ENCODE measurements around the gene IKBKG.
"Not testable (repeated sequence)": the region's sequence is repeated elsewhere in the genome, so short reads cannot be mapped to it uniquely, and the experiment has no call there.

The IKBKG gene, protein sequence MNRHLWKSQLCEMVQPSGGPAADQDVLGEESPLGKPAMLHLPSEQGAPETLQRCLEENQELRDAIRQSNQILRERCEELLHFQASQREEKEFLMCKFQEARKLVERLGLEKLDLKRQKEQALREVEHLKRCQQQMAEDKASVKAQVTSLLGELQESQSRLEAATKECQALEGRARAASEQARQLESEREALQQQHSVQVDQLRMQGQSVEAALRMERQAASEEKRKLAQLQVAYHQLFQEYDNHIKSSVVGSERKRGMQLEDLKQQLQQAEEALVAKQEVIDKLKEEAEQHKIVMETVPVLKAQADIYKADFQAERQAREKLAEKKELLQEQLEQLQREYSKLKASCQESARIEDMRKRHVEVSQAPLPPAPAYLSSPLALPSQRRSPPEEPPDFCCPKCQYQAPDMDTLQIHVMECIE

DNA sequence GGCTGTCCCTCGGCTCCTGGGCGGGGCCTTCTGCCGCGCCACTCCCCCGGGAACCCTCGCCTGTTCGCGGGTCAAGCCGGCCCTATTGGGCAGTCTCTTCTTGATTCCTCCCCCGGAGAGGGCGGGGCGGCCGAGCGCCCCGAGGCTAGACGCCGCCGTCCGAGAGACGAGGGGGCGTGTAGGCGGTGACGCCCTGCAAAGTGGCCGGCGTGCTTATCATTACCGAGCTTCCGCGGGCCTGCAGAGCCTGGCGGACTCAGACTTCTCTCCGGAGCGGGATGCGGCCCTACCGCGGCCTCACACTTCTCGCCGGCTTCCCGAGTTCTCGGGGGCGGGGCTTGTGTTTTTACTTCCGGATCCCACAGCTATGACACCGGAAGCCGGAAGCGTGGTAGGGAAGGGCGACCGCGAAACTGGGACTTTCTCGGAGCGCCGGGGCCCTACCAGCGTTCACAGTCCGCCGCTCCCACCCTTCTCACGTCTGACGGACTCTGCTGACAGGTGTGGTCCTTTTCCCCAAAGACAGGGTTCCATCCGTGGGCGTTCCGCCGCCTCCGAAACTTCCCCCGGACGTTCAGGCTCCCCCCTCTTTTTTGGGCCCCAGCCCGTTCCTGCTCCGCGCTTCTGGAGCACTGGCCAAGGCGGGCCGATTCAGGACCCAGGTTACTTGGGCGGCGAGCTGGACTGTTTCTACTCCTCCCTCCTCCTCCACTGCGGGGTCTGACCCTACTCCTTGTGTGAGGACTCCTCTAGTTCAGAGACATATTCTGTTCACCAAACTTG, at the start of gene IKBKG:
Gene IKBKG, plus strand, starts transcription at position 376 of the 783 bp plus-strand sequence. CDS start 4,383 bp downstream, outside the sequence.
- DNase-seq (ENCODE audit: low read depth, low spot score): no peak
- peak within 1 kb of the TSS; percentile 92 for H3K27ac ChIP-seq

DNA sequence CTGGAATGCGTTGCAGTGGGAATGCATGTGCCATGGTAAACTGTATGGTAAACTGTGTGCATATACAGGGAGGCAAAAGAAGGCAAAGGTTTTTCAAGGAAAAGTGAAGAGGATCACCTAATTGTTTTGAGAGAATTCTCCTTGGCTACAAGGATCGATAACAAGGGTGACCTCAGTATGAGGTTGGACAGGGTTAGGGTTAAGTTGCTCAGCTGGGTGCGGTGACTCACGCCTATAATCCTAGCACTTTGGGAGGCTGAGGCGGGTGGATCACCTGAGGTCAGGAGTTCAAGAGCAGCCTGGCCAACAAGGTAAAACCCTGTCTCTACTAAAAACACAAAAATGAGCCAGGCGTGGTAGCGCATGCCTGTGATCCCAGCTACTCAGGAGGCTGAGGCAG, 46.0 kb upstream of the IKBKG start:
- H3K27ac ChIP-seq; DNase-seq (ENCODE audit: low read depth, low spot score): not testable (repeated sequence)

DNA sequence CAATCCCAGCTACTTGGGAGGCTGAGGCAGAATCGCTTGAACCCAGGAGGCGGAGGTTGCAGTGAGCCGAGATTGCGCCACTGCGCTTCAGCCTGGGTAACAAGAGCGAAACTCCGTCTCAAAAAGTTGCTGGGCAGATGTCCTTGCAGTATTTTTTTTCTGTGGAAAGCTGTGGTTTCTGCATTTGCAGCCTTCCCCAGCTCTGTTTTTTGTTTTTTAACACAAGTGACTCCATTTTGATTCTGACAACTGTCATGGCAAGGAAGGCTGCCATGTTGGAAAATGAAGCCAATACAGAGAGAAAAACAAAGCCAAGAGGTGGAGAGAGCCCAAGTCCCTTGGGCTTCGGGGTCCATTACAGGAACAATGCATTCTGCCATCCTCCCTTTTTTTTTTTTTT, 45.3 kb upstream of the IKBKG start:
- no peak overlapping the region for H3K27ac ChIP-seq
- DNase-seq (ENCODE audit: low read depth, low spot score): no peak

DNA sequence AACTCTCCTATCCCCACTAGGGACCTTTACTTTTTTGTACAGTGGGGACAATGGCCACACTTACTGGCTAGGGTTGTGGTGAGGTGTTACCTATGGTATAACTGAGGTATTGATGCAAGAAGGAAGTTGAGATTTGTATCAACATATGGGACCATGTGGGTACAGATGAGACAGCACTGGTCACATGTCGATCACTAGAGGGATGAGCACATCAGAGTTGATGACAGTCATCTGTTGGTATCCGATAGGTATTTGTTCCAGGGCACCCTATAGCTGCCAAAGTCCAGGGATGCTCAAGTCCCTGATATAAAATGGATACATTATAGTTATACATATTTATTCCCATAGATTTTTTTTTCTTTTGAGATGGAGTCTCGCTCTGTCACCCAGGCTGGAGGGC, 44.4 kb upstream of the IKBKG start:
- no peak overlapping the region for H3K27ac ChIP-seq
- no peak for DNase-seq (ENCODE audit: low read depth, low spot score)

DNA sequence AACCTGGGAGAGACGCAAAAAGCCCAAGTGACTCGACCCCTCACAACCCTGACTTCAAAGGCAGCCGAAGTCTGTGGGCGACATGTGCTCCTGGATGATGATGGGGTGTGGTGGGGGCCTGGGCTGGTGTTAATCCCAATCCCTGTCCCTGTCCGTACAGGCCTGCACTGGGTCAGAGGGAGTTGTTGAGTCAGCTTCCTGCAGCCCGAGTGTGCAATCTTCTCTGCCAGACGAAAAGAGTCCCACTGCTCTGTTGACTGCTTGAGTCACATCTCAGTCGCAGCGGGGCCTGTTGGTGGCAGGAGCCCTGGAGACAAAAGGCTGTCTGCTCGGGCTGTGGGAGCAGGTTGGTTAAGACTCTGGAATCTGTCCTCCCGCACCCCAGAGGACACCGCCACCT, 41.7 kb upstream of the IKBKG start:
- DNase-seq (ENCODE audit: low read depth, low spot score): no peak
- peak overlapping the region; percentile 50 for H3K27ac ChIP-seq

DNA sequence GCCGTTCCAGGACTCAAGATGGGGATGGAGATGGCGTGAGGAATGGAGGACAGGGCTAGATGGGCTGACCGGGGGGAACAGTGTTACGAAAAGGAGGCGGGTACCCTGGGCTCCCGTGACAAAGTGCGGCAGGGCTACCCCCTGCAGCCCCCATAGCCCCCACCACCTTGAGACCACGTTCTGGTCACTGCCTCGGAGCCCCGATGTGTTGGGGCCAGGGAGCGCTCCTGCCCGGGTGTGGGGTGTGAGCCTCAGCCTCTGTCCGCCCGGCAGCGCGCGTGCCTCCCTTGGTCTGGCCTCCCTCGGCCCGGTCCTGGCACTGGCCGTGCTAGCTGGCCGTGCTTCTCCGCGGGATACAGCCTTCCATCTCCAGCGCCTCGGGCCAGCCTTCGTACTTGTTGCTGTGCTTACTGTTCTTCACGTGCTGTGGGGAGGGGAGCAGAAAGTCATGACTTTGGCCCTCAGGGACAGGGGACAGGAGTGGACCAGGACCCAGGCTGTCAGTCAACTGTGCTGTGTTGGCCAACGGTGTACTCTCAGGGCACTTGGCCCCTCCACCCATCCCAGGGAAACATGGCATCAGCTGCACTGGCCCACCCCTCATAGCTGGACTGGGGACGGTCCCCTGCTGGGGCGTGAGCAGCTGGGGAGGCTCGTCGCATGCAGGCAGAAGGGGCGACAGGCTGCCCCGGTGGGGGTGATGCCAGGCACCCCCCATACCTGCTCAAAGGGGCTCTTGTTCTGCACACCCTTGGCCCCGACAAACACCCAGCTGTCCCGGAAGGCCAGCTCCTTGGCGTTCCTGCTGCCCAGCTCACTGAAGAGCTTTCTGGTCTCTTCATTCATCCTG, 40.7 kb upstream of the IKBKG start:
- no peak for DNase-seq (ENCODE audit: low read depth, low spot score)
- H3K27ac ChIP-seq: peak overlapping the region; percentile 50

DNA sequence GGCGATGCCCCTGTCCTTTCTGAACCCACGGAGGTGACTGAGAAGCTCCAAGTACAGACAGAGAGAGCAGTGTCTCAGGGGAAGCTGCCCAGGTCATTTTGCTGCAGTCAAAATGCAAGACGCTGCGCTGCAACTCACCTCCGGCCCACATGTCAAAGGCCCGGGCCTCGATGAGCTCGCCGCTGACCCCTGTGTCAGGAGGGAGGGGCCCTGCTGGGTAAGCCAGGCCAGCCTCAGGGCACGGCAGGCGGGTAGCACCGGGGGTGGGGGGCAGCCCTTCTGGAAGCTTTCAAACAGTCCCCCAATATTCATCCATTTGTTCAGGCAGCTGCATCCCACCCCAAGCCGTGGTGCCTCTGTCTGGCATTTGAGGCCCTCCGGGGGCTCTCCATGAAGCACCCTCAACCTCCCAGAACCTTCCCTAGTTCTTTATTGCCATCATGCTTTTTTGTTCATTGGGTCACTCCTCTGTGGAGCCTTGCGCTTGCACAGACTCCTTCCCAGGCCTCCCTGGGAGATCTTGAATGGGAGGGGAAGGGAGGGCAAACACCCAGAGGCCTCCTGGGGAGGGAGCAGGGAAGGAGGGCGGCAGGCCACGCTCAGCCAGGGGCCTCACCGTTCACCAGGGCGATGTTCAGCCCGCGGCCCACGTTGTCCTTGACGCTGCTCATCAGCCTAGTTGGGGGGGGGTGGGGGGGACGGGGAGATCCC, 39.6 kb upstream of the IKBKG start:
- no peak for DNase-seq (ENCODE audit: low read depth, low spot score)
- no peak overlapping the region for H3K27ac ChIP-seq

DNA sequence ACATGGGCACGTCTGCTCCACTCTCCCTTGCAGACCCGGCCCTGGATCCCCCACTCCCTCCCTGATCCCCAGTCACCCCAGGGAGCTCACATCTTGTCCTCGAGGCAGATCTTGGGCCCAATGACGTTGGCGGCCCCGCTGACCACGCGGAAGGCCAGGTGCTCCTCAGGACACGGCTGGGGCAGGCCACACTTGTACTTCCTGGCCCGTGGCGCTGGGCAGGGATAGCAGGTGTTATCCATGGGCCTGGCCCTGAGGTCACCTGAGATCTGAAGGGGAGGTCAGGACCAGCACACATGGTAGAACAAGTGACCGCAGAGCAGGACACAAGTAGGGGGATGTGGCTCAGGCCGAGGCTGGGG, 39.1 kb upstream of the IKBKG start:
- no peak for DNase-seq (ENCODE audit: low read depth, low spot score)
- no peak overlapping the region for H3K27ac ChIP-seq

DNA sequence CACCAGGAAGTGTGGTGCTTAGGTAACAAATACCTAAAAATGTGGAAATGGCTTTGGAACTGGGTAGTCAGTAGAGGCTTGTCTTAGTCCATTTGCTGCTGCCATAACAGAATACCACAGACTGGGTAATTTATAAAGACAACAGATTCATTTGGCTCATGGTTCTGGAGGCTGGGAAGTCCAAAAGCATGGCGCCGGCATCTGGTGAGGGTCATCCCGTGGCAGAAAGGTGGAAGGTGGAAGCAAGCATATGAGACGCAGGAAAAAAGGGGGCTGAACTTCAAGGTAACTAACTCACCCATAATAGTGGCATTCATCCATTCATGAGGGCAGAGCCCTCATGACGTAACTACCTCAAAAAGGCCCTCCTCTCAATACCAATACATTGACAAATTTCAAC, 38.0 kb upstream of the IKBKG start:
- H3K27ac ChIP-seq: no peak overlapping the region
- no peak for DNase-seq (ENCODE audit: low read depth, low spot score)

DNA sequence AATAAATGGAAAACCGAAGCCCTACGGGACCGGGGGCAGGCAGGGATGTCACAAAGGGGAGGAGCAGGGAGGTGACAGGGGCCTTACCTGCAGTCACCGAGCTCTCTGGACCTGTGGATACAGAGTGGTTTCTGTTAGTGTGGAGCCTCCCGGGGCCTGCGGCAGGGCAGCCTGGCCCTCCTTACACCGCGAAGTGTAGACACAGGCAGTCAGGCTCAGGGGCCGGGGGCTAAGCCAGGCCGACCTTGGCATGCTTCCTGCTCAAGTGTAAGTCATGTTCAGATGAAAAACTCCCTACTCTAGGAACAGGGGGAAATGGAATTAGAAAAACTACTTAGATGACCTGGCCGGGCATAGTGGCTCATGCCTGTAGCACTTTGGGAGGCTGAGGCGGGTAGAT, 35.7 kb upstream of the IKBKG start:
- H3K27ac ChIP-seq: no peak overlapping the region

DNA sequence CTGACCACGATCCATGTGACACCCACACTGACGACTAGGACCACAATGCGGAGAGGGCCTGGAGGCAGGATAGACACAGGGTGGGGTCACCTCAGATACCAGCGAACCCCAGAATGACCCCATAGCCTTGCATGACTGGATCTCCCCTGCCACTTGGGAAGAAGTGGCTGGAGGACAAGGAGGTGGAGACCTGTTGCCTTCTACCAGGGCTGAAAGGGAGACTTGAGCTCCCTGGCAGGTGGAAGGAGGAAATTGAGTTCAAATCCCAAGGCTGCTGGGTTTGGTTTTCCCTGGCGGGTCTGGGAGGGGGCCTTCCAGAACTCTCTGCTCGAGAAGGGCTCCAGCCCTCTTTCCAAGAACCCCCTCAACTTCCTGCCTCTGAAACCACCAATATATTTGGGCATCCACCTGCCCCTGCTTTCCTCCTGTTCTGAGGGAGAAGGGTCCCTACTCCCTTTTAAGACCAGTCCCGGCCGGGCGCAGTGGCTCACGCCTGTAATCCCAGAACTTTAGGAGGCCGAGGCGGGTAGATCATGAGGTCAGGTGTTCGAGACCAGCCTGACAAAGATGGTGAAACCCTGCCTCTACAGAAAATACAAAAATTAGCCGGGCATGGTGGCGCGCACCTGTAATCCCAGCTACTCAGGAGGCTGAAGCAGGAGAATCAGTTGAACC, 34.4 kb upstream of the IKBKG start:
- DNase-seq (ENCODE audit: low read depth, low spot score): no peak

More for the DNA sequence above, 35.7 kb upstream of the IKBKG start:
- no peak for DNase-seq (ENCODE audit: low read depth, low spot score)

DNA sequence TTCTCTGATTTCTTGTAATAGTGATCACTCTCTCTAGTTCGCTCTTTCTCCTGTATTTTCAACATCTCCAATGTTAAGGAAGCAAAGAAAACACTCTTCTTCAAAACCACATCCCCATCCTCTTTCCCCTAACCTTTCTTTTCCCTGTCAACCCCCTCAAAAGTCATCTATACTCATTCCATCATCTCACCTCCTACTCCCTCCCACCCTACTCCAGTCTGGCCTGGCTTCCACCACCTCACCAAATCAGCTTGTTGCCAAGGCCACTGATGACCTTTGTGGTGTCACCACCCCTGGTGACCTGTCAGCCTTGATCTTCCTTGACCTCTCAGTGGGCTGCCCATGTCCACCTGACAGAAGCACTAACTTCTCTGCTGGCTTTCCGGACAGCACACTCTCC, 33.7 kb upstream of the IKBKG start:
- DNase-seq (ENCODE audit: low read depth, low spot score): no peak
- H3K27ac ChIP-seq: no peak overlapping the region

More for the DNA sequence above, 34.4 kb upstream of the IKBKG start:
- H3K27ac ChIP-seq: no peak overlapping the region

DNA sequence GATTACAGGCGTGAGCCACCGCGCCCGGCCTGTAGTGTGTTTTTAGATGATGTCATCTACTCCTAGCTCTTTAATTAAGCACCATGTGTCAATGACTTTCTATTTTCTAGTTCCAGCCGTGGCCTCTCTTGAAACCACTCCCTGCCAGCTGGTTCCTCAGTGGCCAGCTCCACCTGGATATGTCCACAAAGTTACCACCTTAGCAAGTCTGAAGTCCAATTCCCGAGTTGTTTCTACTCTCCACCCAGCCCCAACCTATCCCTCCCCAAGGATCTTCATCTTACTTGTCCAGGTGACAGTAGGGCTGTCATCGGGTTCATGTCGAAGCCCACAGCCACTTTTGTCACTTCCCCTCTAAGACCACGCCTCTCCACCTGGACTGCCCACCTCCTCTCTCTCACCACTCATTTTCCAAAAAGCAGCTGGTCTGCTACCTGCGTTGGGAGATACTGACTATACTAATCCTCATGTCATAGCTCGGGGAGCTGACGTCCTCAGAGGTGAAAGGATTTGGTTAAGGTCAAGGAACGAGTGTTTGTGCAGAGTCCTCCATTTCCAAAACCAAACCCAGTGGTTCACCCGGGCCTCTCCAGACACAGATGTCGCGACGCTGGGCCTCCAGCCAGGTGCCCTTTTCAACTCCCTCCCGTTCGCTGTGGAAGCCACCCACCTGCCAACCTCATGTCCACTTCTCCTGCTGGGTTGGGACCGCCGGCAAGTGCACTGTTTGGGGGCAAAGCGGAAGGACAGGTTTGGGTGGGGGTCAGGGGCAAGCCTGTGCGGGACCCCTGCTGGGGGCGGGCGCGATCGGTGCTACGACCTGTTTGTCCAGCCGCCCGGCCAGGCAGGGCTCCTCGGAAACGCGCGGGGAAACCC, 32.1 kb upstream of the IKBKG start:
- DNase-seq (ENCODE audit: low read depth, low spot score): no peak

DNA sequence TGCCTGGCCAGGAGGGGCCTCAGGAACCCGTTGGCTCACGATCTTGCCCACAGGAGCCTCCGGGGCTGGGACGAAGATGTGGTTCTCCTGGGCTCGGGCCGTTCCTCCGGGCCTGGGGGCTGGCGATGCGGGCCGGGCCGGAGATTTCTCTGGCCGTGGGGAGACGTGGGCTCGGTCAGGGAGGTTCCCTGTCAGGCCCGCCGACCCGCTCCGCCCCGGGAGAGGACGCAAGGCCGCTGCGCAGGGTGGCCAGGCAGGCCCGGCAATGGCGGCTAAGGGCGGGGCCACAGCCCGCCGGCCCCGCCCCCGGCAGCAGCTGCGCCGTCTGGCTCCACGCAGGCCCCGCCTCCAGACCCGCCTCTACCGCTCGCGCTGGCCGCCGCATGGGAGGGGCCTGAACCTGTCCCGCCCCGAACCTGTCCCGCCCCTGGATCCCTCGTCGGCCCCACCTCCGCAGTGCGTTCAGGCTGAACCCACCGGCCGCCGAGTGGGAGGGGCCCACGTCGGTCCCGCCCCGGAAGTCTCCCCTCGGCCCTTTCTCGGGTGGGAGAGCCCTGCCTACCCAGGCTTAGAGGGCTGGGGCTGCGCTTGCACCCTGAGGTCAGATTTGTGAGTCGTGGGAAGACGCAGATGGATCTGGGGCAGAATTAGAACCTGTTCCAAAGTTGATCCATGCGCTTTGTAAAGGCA, 31.3 kb upstream of the IKBKG start, which contains the start of gene FAM3A:
Gene FAM3A, minus strand, starts transcription at position 267 of the 690 bp plus-strand sequence. CDS start 460 bp downstream, outside the sequence.
- peak within 1 kb of the TSS; percentile 51 for H3K27ac ChIP-seq
- no peak for DNase-seq (ENCODE audit: low read depth, low spot score)

More for the DNA sequence above, 32.1 kb upstream of the IKBKG start:
- H3K27ac ChIP-seq: peak overlapping the region; percentile 51

DNA sequence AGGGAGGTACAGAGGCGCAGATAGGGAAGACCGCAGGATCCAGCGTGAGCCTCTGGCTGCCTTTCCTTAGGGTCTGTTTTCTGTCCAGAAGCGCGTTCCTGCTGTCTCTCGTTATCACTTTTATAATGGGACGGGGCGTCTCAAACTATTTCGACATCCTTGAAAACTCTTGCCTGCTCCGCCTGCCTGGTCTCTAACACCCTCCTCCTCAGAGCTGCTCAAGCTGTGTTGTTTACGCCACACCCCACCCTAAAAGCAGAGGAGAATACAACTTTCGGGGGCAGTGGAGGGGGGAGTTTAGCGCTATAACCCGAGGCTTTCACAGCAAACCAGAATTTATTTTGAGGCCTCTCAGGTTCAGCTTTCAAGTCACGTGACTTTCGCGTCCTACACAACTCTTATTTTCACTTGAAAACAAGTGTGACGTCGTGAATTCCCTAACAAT, 30.7 kb upstream of the IKBKG start:
- H3K27ac ChIP-seq: peak overlapping the region; percentile 51
- no peak for DNase-seq (ENCODE audit: low read depth, low spot score)

DNA sequence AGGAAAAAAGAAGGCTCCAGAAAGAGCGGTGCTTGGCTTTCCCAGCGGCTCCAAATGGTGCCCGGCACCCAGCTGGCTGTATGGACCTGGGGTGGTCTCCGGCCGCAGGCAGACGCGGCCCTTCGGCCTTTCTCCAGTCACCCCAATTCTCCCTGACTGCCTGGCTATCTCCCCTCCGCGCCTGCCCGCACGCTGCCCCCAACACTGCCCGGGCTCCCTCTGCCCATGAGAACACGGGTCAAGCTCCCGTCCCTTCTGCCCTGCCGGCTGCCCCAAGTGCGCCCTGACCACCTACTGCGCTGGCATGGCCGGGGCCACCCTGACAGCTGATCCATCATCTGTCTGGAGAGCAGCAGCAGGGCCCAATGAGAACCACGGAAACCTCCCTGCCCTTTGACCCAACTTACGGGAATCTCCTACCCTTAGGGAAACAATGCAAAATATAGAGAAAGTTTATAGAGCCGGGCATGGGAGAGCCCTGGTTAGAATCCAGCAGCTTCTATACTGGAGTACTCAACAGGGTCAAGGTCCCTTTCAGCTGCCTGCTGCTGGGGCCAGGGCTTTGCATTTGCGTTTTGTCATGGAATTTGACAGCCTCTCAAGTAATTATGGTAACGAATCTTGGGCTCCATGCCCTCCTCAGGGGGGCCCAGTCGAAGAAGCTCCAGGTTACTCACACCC, 30.2 kb upstream of the IKBKG start:
- no peak overlapping the region for H3K27ac ChIP-seq
- no peak for DNase-seq (ENCODE audit: low read depth, low spot score)

DNA sequence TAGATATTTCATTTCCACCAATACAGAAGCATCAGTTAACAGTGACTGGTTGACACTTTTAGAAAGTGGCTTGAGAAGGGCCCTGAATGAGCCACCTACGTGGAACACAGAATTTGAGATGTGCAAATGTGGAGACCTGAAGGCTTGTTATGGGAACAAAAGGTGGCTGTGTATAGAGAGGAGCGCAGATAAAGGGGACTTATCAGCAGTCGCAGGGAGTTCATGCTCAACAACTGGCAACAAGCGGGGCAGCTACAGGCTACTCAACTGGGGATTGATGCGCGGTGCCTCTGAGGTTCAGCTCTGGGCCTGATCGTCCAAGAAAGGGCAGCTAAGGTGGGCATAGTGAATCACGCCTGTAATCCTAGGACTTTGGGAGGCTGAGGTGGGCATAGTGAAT, 28.0 kb upstream of the IKBKG start:
- H3K27ac ChIP-seq: no peak overlapping the region
- DNase-seq (ENCODE audit: low read depth, low spot score): no peak
